NCI-H1436 (cell line): Measurements from ENCODE around the gene PCDHA2.
A peak's percentile ranks its signal among the peaks of the same experiment; 100 is the strongest.
"Not testable (repeated sequence)": the region's sequence is repeated elsewhere in the genome, so short reads cannot be mapped to it uniquely, and the experiment has no call there.

ENCODE experiments used
- DNase-seq: peaks from one replicate; lab custom pipeline; 2025; lab: John Stamatoyannopoulos, UW

PCDHA2 gene

GRCh38 chr5:140794595-140795258 lies at the start of gene PCDHA2:
PCDHA2 (plus strand) TSS chr5:140794852.
- no peak for DNase-seq

DNA sequence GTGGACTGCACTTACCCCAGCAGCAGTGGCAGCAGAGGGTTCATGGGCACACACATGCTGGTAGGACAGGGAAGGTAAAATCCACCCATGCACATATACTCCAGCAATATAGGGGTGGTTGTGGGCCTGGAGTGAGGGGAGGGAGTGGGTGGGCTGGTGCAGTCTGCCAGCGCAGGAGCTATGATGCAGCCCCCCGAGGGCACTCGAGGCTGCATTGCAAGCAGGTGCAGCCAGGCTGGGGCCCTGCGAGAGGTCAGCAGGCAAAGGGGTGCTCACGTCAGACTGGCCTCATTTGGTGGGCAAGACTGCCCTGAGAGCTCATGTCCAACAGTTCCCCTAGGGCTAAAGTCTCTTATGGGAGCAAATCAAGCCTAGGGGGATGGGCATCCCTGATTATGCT lies 41.1 kb upstream of the PCDHA2 start:
- no peak for DNase-seq

DNA sequence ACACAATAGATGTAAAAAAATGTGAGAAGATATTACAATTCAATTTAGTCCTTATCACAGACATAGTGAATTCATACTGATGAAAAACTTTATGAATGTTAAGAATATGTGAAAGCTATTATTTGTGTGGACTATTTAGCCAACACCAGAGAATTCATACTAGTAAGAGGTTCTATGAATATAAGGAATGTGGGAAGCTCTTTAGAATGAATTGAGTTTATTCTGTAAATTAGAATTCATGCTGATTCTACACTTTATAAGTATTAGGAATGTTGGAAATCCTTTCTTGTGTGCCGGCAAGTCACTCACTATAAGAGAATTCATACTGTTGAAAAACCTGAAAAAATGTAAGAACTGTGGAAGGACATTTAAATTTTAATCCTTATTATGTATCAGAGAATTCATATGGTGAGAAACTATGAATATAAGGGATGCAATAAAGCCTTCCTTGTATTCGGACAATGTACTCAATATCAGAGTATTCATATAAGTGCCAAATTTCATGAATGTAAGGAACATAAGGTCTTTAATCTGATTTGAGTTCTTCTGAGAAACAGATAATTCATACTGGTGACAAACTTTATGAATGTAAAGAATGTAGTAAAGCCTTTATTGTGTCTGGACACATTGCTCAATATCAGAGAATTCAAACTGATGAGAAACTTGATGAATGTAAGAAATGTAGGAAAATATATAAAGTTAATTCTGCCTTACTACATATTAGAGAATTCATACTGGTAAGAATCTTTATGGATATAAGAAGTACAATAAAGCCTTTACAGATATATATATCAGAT lies 30.3 kb upstream of the PCDHA2 start:
- DNase-seq = no peak

- DNase-seq = no peak
These were observed 27.2 kb upstream of the PCDHA2 start for GRCh38 chr5:140767444-140767843.

GRCh38 chr5:140780512-140780911 lies 14.1 kb upstream of the PCDHA2 start:
- DNase-seq = no peak

DNA sequence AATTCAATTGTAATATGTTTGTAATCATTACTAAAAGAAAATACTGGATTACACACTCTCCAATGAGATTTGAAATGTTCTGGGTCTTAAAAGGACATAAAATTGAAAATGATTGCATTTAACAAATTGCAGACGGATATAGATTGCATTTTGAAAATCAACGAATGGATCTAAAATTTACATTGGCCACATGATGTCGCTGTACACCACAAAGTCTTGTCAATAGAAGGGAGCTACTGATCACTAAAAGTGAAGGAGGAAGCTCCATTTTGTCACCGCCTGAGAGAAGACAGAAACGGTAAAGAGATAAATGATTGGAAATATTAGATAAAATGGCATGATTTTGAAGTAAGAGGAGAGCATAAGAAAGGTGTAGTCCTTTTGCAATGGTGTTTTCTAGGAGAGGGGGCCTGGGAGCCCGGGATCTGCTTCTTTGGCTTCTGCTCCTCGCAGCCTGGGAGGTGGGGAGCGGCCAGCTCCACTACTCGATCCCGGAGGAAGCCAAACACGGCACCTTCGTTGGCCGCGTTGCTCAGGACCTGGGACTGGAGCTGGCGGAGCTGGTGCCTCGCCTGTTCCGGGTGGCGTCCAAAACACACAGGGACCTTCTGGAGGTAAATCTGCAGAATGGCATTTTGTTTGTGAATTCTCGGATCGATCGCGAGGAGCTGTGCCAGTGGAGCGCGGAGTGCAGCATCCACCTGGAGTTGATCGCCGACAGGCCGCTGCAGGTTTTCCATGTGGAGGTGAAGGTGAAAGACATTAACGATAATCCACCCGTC lies 8.6 kb upstream of the PCDHA2 start, which contains the start of gene PCDHA1:
PCDHA1 (plus strand) TSS at position 236 of the 782 bp plus-strand sequence.
- DNase-seq = no peak

GRCh38 chr5:140787422-140787821 lies 7.2 kb upstream of the PCDHA2 start:
- DNase-seq = not testable (repeated sequence)

DNA sequence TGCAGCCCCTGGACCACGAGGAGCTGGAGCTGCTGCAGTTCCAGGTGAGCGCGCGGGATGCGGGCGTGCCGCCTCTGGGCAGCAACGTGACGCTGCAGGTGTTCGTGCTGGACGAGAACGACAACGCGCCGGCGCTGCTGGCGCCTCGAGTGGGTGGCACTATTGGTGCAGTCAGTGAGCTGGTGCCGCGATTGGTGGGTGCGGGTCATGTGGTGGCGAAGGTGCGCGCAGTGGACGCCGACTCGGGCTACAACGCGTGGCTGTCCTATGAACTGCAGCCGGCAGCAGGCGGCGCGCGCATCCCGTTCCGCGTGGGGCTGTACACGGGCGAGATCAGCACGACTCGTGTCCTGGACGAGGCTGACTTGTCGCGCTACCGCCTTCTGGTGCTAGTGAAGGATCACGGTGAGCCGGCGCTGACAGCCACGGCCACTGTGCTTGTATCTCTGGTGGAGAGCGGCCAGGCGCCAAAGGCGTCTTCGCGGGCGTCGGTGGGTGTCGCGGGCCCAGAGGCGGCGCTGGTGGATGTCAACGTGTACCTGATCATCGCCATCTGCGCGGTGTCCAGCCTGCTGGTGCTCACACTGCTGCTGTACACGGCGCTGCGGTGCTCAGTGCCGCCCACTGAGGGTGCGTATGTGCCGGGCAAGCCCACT lies 6.7 kb upstream of the PCDHA2 start:
- not testable (repeated sequence) for DNase-seq

GRCh38 chr5:140791089-140791488 lies 3.6 kb upstream of the PCDHA2 start:
- no peak for DNase-seq

- DNase-seq = no peak
These were observed 598 bp downstream of the PCDHA2 start for GRCh38 chr5:140795259-140795641.

GRCh38 chr5:140796072-140796717 lies 1.5 kb downstream of the PCDHA2 start:
- not testable (repeated sequence) for DNase-seq

DNA sequence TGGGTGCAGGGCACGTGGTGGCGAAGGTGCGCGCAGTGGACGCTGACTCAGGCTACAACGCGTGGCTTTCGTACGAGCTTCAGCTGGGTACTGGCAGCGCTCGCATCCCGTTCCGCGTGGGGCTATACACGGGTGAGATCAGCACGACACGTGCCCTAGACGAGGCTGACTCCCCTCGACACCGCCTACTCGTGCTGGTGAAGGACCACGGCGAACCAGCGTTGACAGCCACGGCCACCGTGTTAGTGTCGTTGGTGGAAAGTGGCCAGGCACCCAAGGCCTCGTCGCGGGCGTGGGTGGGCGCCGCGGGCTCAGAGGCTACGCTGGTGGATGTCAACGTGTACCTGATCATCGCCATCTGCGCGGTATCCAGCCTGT lies 2.1 kb downstream of the PCDHA2 start:
- DNase-seq = no peak

DNA sequence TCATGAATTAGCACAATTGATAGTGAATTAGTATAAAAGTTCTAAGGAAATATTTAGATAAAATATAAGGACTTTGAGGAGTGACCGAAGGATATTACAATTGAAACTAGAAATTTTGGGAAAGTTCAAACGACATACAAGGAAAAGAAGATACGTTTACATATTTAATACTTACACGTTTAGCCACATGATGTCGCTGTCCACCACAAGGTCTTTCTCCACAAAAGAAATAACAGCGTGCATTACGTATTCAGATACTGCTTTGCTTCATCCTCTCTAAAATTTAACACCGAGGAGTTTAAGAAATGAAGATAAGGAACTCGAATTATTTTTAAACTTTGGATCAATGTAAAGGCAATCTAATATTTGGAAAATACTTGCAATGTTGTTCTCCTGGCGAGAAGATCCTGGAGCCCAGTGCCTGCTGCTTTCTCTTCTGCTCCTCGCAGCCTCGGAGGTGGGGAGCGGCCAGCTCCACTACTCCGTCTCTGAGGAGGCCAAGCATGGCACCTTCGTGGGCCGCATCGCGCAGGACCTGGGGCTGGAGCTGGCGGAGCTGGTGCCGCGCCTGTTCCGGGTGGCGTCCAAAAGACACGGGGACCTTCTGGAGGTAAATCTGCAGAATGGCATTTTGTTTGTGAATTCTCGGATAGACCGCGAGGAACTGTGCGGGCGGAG lies 6.3 kb downstream of the PCDHA2 start, which contains the start of gene PCDHA3:
PCDHA3 (plus strand) TSS at position 242 of the 678 bp plus-strand sequence.
- DNase-seq = no peak

- DNase-seq = no peak
These were observed 6.8 kb downstream of the PCDHA2 start for GRCh38 chr5:140801494-140801841.

GRCh38 chr5:140802381-140802780 lies 7.7 kb downstream of the PCDHA2 start:
- not testable (repeated sequence) for DNase-seq

- no peak for DNase-seq
These were observed 8.2 kb downstream of the PCDHA2 start for GRCh38 chr5:140802781-140803271.

- DNase-seq = peak; percentile 40
These were observed 12.5 kb downstream of the PCDHA2 start, which contains the start of gene PCDHA4 for GRCh38 chr5:140806834-140807775. PCDHA4 (plus strand) TSS chr5:140807068.

DNA sequence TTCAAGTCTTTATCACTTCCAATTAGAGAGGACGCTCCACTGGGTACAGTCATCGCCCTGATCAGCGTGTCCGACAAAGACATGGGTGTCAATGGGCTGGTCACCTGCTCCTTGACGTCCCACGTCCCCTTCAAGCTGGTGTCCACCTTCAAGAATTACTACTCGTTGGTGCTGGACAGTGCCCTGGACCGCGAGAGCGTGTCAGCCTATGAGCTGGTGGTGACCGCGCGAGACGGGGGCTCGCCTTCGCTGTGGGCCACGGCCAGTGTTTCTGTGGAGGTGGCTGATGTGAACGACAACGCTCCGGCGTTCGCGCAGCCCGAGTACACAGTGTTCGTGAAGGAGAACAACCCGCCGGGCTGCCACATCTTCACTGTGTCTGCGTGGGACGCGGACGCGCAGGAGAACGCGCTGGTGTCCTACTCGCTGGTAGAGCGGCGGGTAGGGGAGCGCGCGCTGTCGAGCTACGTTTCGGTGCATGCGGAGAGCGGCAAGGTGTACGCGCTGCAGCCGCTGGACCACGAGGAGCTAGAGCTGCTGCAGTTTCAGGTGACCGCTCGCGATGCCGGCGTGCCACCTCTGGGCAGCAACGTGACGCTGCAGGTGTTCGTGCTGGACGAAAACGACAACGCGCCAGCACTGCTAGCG lies 13.7 kb downstream of the PCDHA2 start:
- not testable (repeated sequence) for DNase-seq

GRCh38 chr5:140808889-140809291 lies 14.2 kb downstream of the PCDHA2 start:
- DNase-seq = no peak
